H1 (cell line): Measurements from ENCODE around the gene IFT20. TPM values are rescaled to one million over a fixed set of nuclear protein-coding genes. Genes with fewer than 3 reads are reported as not detected.

Experiments used
- CEBPB ChIP-seq: IDR thresholded peaks from 2 replicates; pipeline ENCODE4 v1.6.1; 2012; ENCODE audit warnings: low read depth, low read length
- CTBP2 ChIP-seq: IDR thresholded peaks from 2 replicates; pipeline ENCODE4 v1.7.0; 2011; ENCODE audit warnings: borderline replicate concordance, mild to moderate bottlenecking, moderate library complexity, mixed read lengths, low read length; ENCODE audit not compliant: insufficient read depth, insufficient read length
- EGR1 ChIP-seq: IDR thresholded peaks from 2 replicates; pipeline ENCODE4 v1.6.1; 2011; ENCODE audit warnings: low read depth, low read length, borderline replicate concordance
- FOSL1 ChIP-seq: IDR thresholded peaks from 2 replicates; pipeline ENCODE4 v1.6.1; 2011; ENCODE audit warnings: mild to moderate bottlenecking, low read depth, low read length, moderate library complexity; ENCODE audit not compliant: insufficient read depth
- HDAC2 ChIP-seq, 2 experiments: fragments of 300-600 bp in 1 of 2; sonication (generic) in 1 of 2; IDR thresholded peaks; 2 replicates each; pipeline ENCODE4 v1.6.1; 2011 to 2012; ENCODE audit warnings: low read depth in 2 of 2, low read length in 2 of 2, mild to moderate bottlenecking in 2 of 2, moderate library complexity in 2 of 2, borderline replicate concordance in 1 of 2, inconsistent platforms in 1 of 2
- JUN ChIP-seq: IDR thresholded peaks from 2 replicates; pipeline ENCODE4 v1.6.1; 2011; ENCODE audit warnings: low read depth, mild to moderate bottlenecking, improper control_type of control experiment, low read length
- MAFK ChIP-seq: IDR thresholded peaks from 2 replicates; pipeline ENCODE4 v1.6.1; 2012; ENCODE audit warnings: low read depth, mild to moderate bottlenecking, improper control_type of control experiment, low read length
- RBBP5 ChIP-seq: IDR thresholded peaks from 2 replicates; pipeline ENCODE4 v1.7.1; 2012; ENCODE audit warnings: low read depth, mild to moderate bottlenecking, inconsistent platforms, low read length, moderate library complexity, borderline replicate concordance
- SUZ12 ChIP-seq: fragments of 200-600 bp; sonication (generic); IDR thresholded peaks from 2 replicates; pipeline ENCODE4 v1.6.1; 2012; ENCODE audit warnings: mild to moderate bottlenecking, inconsistent platforms, low read length, moderate library complexity, mixed read lengths
- polyA plus RNA-seq, 7 experiments: library from polyadenylated mRNA; depleted of rRNA in 3 of 7; stranded (reverse) in 5 of 7; unstranded in 2 of 7; fragments of >200 nt in 5 of 7; fragments of 200-250 nt in 2 of 7; gene quantifications; 1 replicate in 5 of 7; 2 replicates in 1 of 7; 4 replicates in 1 of 7; pipeline versions ENCODE4 v1.2.1 to v1.2.3, GENCODE V29; 2011 to 2013; ENCODE audit warnings: missing spikeins in 2 of 7, mixed read lengths in 2 of 7
- total RNA-seq: library from RNA; stranded (reverse); fragmentation: NEBNext Ultra II Directional; extraction: Animal tissue kit (Norgen Biotek cat#: 25700); gene quantifications from 2 replicates; pipeline ENCODE4 v1.2.1, GENCODE V29; 2021
- TF ChIP-seq, protein P1 (sequence below): fragments of 300-600 bp; sonication (generic); IDR thresholded peaks from 2 replicates; pipeline ENCODE4 v1.7.1; 2012; ENCODE audit warnings: low read length, moderate library complexity, mild to moderate bottlenecking, inconsistent platforms; ENCODE audit not compliant: insufficient replicate concordance

IFT20 gene
- total and polyA plus RNA-seq, 2 of the 8 experiments (the other 6 are each of a cell fraction or from before 2014, with no cell fraction given), result 9.0 to 21.0 TPM

DNA sequence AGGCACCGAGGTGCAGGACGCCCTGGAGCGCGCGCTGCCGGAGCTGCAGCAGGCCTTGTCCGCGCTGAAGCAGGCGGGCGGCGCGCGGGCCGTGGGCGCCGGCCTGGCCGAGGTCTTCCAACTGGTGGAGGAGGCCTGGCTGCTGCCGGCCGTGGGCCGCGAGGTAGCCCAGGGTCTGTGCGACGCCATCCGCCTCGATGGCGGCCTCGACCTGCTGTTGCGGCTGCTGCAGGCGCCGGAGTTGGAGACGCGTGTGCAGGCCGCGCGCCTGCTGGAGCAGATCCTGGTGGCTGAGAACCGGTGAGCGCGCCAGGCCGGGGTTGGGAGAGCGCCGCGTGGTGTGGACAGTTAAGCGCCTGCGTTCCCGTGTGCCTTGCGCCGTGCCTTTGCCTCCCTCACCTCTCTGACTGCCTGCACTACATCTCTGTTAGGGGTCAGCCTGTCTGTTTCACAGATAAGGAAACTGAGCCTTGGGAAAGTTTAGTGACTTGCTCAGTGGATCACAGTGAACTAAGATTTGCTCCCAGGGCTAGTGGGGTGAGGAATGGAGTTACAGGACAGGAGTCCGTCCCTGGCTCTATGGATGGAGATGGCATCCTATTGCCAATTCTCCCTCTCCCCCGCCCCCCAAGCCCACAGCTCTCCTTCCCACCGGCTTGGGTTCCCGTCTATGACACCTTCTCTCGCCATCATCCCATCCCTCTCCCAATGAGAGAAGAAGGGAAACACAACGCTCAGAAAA, 37.1 kb upstream of the IFT20 start (continued):
- TF ChIP-seq, protein P1, sequence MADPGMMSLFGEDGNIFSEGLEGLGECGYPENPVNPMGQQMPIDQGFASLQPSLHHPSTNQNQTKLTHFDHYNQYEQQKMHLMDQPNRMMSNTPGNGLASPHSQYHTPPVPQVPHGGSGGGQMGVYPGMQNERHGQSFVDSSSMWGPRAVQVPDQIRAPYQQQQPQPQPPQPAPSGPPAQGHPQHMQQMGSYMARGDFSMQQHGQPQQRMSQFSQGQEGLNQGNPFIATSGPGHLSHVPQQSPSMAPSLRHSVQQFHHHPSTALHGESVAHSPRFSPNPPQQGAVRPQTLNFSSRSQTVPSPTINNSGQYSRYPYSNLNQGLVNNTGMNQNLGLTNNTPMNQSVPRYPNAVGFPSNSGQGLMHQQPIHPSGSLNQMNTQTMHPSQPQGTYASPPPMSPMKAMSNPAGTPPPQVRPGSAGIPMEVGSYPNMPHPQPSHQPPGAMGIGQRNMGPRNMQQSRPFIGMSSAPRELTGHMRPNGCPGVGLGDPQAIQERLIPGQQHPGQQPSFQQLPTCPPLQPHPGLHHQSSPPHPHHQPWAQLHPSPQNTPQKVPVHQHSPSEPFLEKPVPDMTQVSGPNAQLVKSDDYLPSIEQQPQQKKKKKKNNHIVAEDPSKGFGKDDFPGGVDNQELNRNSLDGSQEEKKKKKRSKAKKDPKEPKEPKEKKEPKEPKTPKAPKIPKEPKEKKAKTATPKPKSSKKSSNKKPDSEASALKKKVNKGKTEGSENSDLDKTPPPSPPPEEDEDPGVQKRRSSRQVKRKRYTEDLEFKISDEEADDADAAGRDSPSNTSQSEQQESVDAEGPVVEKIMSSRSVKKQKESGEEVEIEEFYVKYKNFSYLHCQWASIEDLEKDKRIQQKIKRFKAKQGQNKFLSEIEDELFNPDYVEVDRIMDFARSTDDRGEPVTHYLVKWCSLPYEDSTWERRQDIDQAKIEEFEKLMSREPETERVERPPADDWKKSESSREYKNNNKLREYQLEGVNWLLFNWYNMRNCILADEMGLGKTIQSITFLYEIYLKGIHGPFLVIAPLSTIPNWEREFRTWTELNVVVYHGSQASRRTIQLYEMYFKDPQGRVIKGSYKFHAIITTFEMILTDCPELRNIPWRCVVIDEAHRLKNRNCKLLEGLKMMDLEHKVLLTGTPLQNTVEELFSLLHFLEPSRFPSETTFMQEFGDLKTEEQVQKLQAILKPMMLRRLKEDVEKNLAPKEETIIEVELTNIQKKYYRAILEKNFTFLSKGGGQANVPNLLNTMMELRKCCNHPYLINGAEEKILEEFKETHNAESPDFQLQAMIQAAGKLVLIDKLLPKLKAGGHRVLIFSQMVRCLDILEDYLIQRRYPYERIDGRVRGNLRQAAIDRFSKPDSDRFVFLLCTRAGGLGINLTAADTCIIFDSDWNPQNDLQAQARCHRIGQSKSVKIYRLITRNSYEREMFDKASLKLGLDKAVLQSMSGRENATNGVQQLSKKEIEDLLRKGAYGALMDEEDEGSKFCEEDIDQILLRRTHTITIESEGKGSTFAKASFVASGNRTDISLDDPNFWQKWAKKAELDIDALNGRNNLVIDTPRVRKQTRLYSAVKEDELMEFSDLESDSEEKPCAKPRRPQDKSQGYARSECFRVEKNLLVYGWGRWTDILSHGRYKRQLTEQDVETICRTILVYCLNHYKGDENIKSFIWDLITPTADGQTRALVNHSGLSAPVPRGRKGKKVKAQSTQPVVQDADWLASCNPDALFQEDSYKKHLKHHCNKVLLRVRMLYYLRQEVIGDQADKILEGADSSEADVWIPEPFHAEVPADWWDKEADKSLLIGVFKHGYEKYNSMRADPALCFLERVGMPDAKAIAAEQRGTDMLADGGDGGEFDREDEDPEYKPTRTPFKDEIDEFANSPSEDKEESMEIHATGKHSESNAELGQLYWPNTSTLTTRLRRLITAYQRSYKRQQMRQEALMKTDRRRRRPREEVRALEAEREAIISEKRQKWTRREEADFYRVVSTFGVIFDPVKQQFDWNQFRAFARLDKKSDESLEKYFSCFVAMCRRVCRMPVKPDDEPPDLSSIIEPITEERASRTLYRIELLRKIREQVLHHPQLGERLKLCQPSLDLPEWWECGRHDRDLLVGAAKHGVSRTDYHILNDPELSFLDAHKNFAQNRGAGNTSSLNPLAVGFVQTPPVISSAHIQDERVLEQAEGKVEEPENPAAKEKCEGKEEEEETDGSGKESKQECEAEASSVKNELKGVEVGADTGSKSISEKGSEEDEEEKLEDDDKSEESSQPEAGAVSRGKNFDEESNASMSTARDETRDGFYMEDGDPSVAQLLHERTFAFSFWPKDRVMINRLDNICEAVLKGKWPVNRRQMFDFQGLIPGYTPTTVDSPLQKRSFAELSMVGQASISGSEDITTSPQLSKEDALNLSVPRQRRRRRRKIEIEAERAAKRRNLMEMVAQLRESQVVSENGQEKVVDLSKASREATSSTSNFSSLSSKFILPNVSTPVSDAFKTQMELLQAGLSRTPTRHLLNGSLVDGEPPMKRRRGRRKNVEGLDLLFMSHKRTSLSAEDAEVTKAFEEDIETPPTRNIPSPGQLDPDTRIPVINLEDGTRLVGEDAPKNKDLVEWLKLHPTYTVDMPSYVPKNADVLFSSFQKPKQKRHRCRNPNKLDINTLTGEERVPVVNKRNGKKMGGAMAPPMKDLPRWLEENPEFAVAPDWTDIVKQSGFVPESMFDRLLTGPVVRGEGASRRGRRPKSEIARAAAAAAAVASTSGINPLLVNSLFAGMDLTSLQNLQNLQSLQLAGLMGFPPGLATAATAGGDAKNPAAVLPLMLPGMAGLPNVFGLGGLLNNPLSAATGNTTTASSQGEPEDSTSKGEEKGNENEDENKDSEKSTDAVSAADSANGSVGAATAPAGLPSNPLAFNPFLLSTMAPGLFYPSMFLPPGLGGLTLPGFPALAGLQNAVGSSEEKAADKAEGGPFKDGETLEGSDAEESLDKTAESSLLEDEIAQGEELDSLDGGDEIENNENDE, result no peak
- TF ChIP-seq FOSL1, result no peak
- no peak for TF ChIP-seq CEBPB
- no peak for TF ChIP-seq JUN
- peak; percentile 48; the same call in 1 of the 2 replicates for TF ChIP-seq SUZ12
- no peak for TF ChIP-seq MAFK
- TF ChIP-seq CTBP2, result no peak
- no peak for TF ChIP-seq EGR1
- TF ChIP-seq RBBP5, result no peak
- TF ChIP-seq HDAC2 (IDR thresholded peaks at IDR 0.05; ENCODE audit: borderline replicate concordance in 1 of 2, low read depth in 2 of 2, low read length in 2 of 2), result no peak
